ENCODE data around the gene ARHGEF4.

The ARHGEF4 gene

GRCh38 chr2:130796290-130796689 is 40.4 kb upstream of the ARHGEF4 start:
- no peak overlapping the region for H3K4me2 ChIP-seq (ENCODE audit: low read depth, low read length)
- no peaks in the 10 kb centered on the region for H4K20me1 ChIP-seq (ENCODE audit: insufficient read depth, low read length)
- H3K4me1 ChIP-seq (ENCODE audit: low read length): no peaks in the 10 kb centered on the region
- no peak overlapping the region for H3K4me3 ChIP-seq (ENCODE audit: low read length)
- no peak for DNase-seq
- no peaks in the 10 kb centered on the region for H3K9me3 ChIP-seq (replicated peaks; ENCODE audit: insufficient read depth, low read length)
- H3K36me3 ChIP-seq (replicated peaks; ENCODE audit: insufficient read depth, low read length): no peaks in the 10 kb centered on the region
- H3K79me2 ChIP-seq (ENCODE audit: low read length): no peaks in the 10 kb centered on the region
- H2AFZ ChIP-seq (ENCODE audit: low read length): no peak overlapping the region
- TF ChIP-seq CTCF (IDR thresholded peaks at IDR 0.05; ENCODE audit: low read length) (no peak), EZH2phosphoT487 (IDR thresholded peaks at IDR 0.05; ENCODE audit: low read length) (no peak), EZH2 (optimal IDR thresholded peaks at IDR 0.05; ENCODE audit: low read depth, low read length) (no peak)
- no peaks in the 10 kb centered on the region for H3K9me2 ChIP-seq (replicated peaks; ENCODE audit: insufficient read depth, low read length)
- no peaks in the 10 kb centered on the region for H3K27me3 ChIP-seq (replicated peaks; ENCODE audit: insufficient read depth, low read length)
- no peaks in the 10 kb centered on the region for H3F3A ChIP-seq (ENCODE audit: insufficient read depth, low read length)
- no peak overlapping the region for H3K27ac ChIP-seq (ENCODE audit: low read length)
- no peak overlapping the region for H3K9ac ChIP-seq (ENCODE audit: low read length)

- Histone ChIP-seq H3K9me3 (replicated peaks; ENCODE audit: insufficient read depth, low read length) (no peaks in the 10 kb centered on the region), H3K79me2 (ENCODE audit: low read length) (no peaks in the 10 kb centered on the region), H3K9ac (ENCODE audit: low read length) (peak overlapping the region; percentile 86), H3K4me3 (ENCODE audit: low read length) (peak overlapping the region; percentile 92), H3K4me1 (ENCODE audit: low read length) (no peaks in the 10 kb centered on the region), H3K9me2 (replicated peaks; ENCODE audit: insufficient read depth, low read length) (no peaks in the 10 kb centered on the region), H3K36me3 (replicated peaks; ENCODE audit: insufficient read depth, low read length) (no peaks in the 10 kb centered on the region), H3K4me2 (ENCODE audit: low read depth, low read length) (peak overlapping the region; percentile 76), H3K27ac (ENCODE audit: low read length) (peak overlapping the region; percentile 62; the same call in 1 of the 2 replicates), H3K27me3 (replicated peaks; ENCODE audit: insufficient read depth, low read length) (no peaks in the 10 kb centered on the region), H2AFZ (ENCODE audit: low read length) (peak overlapping the region; percentile 99), H3F3A (ENCODE audit: insufficient read depth, low read length) (no peaks in the 10 kb centered on the region), H4K20me1 (ENCODE audit: insufficient read depth, low read length) (no peaks in the 10 kb centered on the region)
- peak; percentile 91 for DNase-seq
- TF ChIP-seq CTCF (IDR thresholded peaks at IDR 0.05; ENCODE audit: low read length) (peak; percentile 78), EZH2 (optimal IDR thresholded peaks at IDR 0.05; ENCODE audit: low read depth, low read length) (no peak)
These were observed 39.0 kb upstream of the ARHGEF4 start for GRCh38 chr2:130797493-130798435.

GRCh38 chr2:130798472-130799218 is 38.1 kb upstream of the ARHGEF4 start:
- Histone ChIP-seq H3K27ac (ENCODE audit: low read length) (no peak overlapping the region), H2AFZ (ENCODE audit: low read length) (peak overlapping the region; percentile 99), H3F3A (ENCODE audit: insufficient read depth, low read length) (no peaks in the 10 kb centered on the region), H3K9ac (ENCODE audit: low read length) (peak overlapping the region; percentile 86; the same call in 1 of the 2 replicates), H3K9me2 (replicated peaks; ENCODE audit: insufficient read depth, low read length) (no peaks in the 10 kb centered on the region), H3K4me1 (ENCODE audit: low read length) (no peaks in the 10 kb centered on the region), H3K4me2 (ENCODE audit: low read depth, low read length) (peak overlapping the region; percentile 76), H4K20me1 (ENCODE audit: insufficient read depth, low read length) (no peaks in the 10 kb centered on the region), H3K4me3 (ENCODE audit: low read length) (peak overlapping the region; percentile 92), H3K36me3 (replicated peaks; ENCODE audit: insufficient read depth, low read length) (no peaks in the 10 kb centered on the region), H3K9me3 (replicated peaks; ENCODE audit: insufficient read depth, low read length) (no peaks in the 10 kb centered on the region), H3K79me2 (ENCODE audit: low read length) (no peaks in the 10 kb centered on the region), H3K27me3 (replicated peaks; ENCODE audit: insufficient read depth, low read length) (no peaks in the 10 kb centered on the region)
- DNase-seq: no peak
- TF ChIP-seq CTCF (IDR thresholded peaks at IDR 0.05; ENCODE audit: low read length) (no peak), EZH2phosphoT487 (IDR thresholded peaks at IDR 0.05; ENCODE audit: low read length) (no peak), EZH2 (optimal IDR thresholded peaks at IDR 0.05; ENCODE audit: low read depth, low read length) (no peak)
